ENCODE measurements around the gene DIS3L2. TPM values are rescaled to one million over a fixed set of nuclear protein-coding genes. Genes with fewer than 3 reads are reported as not detected.

Gene DIS3L2
- total and polyA plus RNA-seq, 8 donors: 25.2 to 43.4 (median 36.3) TPM

GRCh38 chr2:232014681-232015080, 53.2 kb downstream of the DIS3L2 start:
- no peaks in the 10 kb centered on the region for H3K27me3 ChIP-seq
- H3K4me1 ChIP-seq: peaks cover 0 to 12% of the 10 kb centered on the region in 2 donors
- peaks cover 0 to 12% of the 10 kb centered on the region in 2 donors for H3K36me3 ChIP-seq
- no peak overlapping the region for H3K4me3 ChIP-seq
- no peaks in the 10 kb centered on the region for H3K9me3 ChIP-seq
- no peak for ATAC-seq
- DNase-seq: no peak
- TF ChIP-seq CTCF (IDR thresholded peaks at IDR 0.05): no peak
- intact Hi-C loops (cut with DNase I): no loop called here
- no peak overlapping the region for H3K27ac ChIP-seq

- peaks cover 0 to 8% of the 10 kb centered on the region in 2 donors for H3K4me1 ChIP-seq
- ATAC-seq (no peak), DNase-seq (peak in 1 of 4 donors; percentile 14)
- TF ChIP-seq CTCF (IDR thresholded peaks at IDR 0.05): no peak
- no peaks in the 10 kb centered on the region for H3K9me3 ChIP-seq
- no peak overlapping the region for H3K27ac ChIP-seq
- no peaks in the 10 kb centered on the region for H3K27me3 ChIP-seq
- H3K4me3 ChIP-seq: no peak overlapping the region
- intact Hi-C loops (cut with DNase I): no loop called here
- peaks cover 0 to 20% of the 10 kb centered on the region in 2 donors for H3K36me3 ChIP-seq
Observed at GRCh38 chr2:232018181-232018580, 56.7 kb downstream of the DIS3L2 start.

GRCh38 chr2:232022718-232023117, 61.2 kb downstream of the DIS3L2 start:
- ATAC-seq (no peak), DNase-seq (no peak)
- H3K9me3 ChIP-seq: no peaks in the 10 kb centered on the region
- peaks cover 0 to 58% of the 10 kb centered on the region in 2 donors for H3K36me3 ChIP-seq
- no peaks in the 10 kb centered on the region for H3K4me1 ChIP-seq
- TF ChIP-seq CTCF (IDR thresholded peaks at IDR 0.05): no peak
- H3K4me3 ChIP-seq: no peak overlapping the region
- no peak overlapping the region for H3K27ac ChIP-seq
- H3K27me3 ChIP-seq: no peaks in the 10 kb centered on the region
- intact Hi-C loops (cut with DNase I): no loop called here

GRCh38 chr2:232023426-232023825, 61.9 kb downstream of the DIS3L2 start:
- Histone ChIP-seq H3K36me3 (peaks cover 0 to 54% of the 10 kb centered on the region in 2 donors), H3K4me1 (no peaks in the 10 kb centered on the region), H3K9me3 (no peaks in the 10 kb centered on the region), H3K4me3 (no peak overlapping the region), H3K27ac (no peak overlapping the region), H3K27me3 (no peaks in the 10 kb centered on the region)
- TF ChIP-seq CTCF (IDR thresholded peaks at IDR 0.05): no peak
- intact Hi-C loops (cut with DNase I): no loop called here
- ATAC-seq (no peak), DNase-seq (no peak)

GRCh38 chr2:232024457-232024856, 62.9 kb downstream of the DIS3L2 start:
- H3K36me3 ChIP-seq: peaks cover 0 to 49% of the 10 kb centered on the region in 2 donors
- no peak overlapping the region for H3K4me3 ChIP-seq
- no peaks in the 10 kb centered on the region for H3K27me3 ChIP-seq
- DNase-seq: no peak
- H3K27ac ChIP-seq: no peak overlapping the region
- intact Hi-C loops (cut with DNase I): no loop called here
- no peaks in the 10 kb centered on the region for H3K9me3 ChIP-seq
- H3K4me1 ChIP-seq: no peaks in the 10 kb centered on the region
- no peak for TF ChIP-seq CTCF (IDR thresholded peaks at IDR 0.05)
- no peak for ATAC-seq
